Epithelial cell of prostate (primary cell): ENCODE data around the gene IRAK4.
"Not testable (repeated sequence)": the region's sequence is repeated elsewhere in the genome, so short reads cannot be mapped to it uniquely, and the experiment has no call there.

Experiments used
- DNase-seq: peaks from one replicate; pipeline ENCODE4 v3.0.0-alpha.2; 2011; ENCODE audit warnings: low read depth, low spot score
- H3K27ac ChIP-seq: fragments of 450-650 bp; 2 replicates; pipeline ENCODE4 v1.5.1; 2017; ENCODE audit warnings: mild to moderate bottlenecking

The IRAK4 gene

DNA sequence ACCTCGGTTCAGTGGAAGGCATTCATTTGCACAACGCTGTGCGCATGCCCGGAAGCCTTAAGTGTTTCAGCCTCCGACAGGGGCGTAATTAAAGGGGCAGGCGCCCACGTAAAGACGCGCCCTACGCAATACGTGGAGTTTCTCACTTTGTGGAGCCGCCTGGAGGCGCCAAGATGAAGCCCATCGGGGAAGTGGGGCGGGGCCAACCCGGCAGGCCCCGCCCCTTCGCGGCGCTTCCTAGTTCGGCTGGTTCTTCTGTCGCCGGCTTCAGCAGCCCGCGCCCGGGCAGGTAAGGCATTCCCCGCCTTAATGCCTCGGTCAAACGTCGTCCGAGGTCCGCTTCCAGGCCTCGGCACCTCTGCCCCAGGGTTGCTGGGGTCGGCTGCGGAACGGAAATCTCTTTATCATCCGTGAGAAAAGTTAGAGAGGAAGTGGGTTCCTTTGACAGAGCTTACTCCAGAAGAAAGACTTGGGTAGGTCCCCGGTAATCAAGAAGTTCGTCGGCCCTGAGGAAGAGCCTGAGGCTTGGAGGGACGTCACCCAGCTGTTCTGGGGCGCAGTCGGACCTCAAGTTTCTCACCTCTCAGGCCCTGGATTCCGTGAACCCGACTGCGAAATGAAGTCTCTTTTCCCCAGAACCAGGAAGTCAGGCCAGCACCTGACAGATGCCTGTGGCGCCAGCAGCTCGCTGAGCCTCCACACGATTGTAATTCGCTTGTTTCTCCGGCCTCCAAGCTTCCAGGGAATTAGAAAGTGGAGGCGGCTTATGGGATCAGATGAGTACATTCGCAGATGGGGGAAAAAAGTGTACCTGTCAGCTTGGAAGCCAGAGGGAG lies at the start of gene IRAK4, which contains the start of gene PUS7L:
Gene IRAK4, plus strand, starts transcription at position 224 of the 836 bp plus-strand sequence. CDS start 9,161 bp downstream, outside the sequence.
Gene PUS7L, minus strand, starts transcription at position 63 of the 836 bp plus-strand sequence. CDS start 3,545 bp downstream, outside the sequence.
- peak; percentile 78 for DNase-seq
- H3K27ac ChIP-seq: peak within 1 kb of the TSS; percentile 91

DNA sequence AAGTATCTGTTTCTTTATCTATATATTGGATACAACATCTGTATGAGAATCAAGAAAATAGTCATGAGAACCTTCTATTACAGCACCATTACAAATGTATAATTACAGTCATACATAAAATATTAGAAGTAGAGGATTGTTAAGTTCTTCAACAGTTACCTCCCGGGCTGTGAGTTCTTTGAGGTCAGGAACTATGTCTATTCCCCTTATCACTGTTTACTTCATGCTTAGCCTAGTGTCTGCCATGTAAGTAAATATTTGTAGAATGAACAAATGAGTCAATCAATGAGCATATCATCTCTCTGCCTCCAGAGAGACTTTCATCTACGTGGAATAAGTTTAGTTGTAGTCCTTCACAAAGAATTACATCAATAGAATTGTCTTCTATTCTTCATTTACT lies 47.4 kb upstream of the IRAK4 start:
- no peak for DNase-seq
- no peak overlapping the region for H3K27ac ChIP-seq

DNA sequence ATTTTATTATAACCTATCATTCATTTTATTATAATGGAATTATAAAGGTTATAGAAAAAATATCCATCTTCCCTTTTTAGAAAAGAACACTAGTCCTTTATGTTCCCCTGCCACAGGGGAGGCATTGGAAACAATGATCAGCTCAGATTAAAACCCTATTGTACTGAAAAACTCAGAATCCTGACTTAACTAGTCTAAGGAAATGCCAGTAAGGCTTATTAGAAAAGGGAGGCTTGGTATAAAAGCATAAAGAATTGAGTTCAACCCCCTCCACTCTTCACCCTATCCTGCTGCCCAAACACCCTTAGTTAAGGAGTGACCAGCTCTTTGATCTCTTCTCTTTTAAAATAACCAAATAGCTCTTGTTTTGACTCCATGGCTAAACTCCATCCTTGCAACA lies 36.1 kb upstream of the IRAK4 start:
- DNase-seq: no peak
- H3K27ac ChIP-seq: no peak overlapping the region

DNA sequence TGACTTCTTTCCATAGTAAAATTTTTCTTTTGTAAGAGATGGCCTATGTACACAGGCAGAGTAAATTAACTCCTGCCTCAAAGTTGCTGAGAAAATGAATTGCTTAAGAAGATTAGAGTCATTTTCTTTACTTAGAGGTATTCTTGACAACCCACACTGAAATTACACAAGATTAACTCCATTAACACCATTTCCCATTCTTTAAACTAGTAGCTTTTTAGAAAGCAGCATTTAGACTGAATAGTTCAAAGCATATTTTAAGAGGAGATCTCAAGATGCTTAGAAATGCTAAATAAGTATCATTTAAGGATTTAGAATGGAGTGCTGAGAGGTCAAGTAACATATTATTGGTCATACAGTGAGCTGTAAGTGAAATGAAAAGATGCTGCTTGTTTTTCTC lies 35.6 kb upstream of the IRAK4 start:
- no peak for DNase-seq
- H3K27ac ChIP-seq: no peak overlapping the region

DNA sequence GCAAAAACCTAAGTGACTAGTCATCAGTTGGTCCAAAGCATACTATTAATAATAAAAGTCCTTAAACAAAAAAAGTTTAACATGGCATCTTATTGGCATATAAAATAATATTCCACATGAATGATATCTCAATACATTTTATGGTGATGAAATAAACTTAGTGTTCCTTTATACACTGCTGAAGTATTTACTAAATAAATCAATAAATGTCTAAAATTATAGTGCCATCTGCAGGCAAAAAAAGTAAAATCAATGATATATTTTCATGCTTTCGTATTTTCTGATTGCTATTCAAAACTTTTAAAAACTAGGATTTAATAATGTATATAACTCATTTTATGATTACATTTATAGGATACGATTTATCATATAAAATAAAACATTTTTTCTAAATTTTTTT lies 30.6 kb upstream of the IRAK4 start:
- DNase-seq: no peak
- H3K27ac ChIP-seq: no peak overlapping the region

DNA sequence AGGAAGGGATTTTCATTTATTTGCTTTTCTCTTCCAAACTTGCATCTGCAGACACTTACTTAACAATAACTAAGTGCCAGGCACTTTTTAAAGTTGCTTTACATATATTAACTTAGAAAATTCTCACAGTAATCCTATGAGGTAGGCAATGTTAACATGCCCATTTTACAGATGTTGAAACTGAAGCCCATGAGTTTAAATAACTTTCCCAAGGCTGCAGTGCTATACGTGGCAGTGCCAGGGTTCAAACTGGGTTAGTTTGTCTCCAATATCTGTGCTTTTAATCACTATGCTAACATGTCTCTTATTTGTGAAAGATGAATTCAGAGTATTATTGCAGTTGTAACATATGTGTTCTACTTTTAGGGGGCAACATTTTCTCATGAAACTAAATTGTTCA lies 30.1 kb upstream of the IRAK4 start:
- no peak for DNase-seq
- no peak overlapping the region for H3K27ac ChIP-seq

DNA sequence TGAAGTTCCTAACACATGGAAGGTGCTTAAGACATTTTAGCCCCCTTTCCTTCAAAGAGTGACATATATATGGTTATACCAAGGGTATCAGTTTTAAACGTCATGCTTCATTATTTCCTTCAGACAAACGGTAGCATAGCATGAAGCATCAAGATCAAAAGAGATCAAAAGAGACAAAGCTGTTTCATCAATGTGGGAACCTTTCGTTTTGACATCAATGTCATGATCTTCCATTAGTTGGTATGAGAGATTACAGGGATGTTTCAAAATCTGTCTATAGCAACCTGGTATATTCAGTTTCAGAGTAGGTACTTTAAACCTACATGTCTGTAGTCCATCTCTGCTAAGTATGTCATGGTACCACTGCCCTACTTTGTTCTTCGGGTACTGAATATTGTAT lies 28.5 kb upstream of the IRAK4 start:
- no peak for DNase-seq
- no peak overlapping the region for H3K27ac ChIP-seq

DNA sequence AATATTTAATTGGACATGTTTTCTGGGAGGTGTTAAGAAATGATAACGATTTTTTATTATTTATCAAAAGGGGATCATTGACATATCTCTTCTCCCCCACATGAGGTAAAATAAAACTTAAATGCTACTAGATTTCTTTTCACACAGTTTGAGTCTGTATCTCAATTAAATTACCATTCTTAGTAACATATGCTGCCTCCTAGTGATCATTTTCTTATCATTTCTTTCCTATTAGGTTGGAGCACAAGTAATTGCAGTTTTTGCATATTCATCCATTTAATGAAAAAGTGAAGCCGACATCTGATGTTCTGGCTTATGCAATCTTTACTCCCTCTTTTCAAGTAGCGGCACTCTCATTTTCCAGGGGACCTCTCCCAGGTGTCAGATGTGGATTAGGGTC lies 25.1 kb upstream of the IRAK4 start:
- no peak overlapping the region for H3K27ac ChIP-seq
- no peak for DNase-seq

DNA sequence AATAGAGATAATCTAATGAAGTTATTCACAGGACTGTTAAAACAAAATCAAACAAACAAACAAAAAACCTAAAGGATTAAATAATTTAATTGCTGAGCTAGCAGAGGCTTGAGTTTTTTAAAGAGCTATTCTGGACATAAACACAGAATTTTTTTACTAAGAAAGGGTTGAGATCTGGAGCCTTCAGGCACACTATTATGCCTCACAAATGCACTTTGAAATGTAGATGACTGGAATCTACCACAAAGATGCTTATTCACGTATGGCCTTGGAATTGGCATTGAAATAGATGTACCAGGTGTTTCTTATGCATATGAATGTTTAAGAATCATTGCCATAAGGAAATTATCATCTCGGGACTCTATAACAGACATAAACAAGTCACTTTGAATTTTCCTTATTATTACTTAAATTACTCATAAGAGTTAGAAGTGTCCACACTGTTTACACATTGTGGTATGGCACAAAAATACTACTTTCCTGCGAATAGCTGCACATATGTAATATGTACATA lies 21.8 kb upstream of the IRAK4 start:
- DNase-seq: no peak
- H3K27ac ChIP-seq: no peak overlapping the region

DNA sequence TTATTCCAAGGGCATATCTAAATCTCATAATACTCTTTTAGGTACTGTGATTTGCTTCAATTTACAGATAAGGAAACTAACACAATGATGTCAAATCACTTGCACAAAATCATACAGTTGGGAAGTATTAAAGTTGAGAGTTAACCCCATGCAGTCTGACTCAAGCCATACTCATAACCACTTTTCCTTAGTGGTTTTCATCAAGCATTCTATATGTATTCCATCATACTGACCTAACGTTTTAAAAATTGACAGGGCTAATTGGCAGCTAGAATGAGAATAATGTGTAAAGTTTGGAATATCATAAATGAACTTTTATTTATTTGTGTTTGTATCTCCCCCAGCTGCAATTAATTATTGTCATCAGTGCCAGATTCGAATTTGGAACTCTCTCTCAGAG lies 21.1 kb upstream of the IRAK4 start:
- DNase-seq: no peak
- no peak overlapping the region for H3K27ac ChIP-seq

DNA sequence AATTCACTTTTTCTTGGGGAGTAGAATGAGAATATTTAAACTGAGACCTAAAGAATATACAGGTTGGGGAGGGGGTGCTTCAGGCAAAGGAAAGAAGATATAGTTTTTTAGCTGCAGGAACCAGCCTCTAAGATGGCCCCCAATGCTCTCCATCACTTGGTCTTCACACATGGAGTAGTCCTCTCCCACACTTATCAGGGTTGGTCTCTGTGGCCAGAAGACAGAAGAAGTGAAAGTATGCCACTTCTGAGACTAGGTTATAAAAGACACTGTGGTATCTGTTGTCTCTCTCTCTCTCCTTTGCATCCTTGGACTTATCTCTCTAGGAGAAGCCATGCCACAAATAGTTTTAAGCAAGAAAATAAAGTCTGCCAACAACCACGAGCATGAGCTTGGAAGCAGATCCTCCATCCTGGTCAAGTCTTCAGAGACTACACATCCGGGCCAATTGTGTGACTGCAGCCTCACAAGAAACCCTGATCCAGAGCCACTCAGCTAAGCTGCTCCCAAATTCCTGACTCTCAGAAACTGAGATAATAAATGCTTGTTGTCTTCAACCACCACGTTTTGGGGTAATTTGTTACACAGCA lies 18.1 kb upstream of the IRAK4 start:
- DNase-seq: no peak
- H3K27ac ChIP-seq: no peak overlapping the region

DNA sequence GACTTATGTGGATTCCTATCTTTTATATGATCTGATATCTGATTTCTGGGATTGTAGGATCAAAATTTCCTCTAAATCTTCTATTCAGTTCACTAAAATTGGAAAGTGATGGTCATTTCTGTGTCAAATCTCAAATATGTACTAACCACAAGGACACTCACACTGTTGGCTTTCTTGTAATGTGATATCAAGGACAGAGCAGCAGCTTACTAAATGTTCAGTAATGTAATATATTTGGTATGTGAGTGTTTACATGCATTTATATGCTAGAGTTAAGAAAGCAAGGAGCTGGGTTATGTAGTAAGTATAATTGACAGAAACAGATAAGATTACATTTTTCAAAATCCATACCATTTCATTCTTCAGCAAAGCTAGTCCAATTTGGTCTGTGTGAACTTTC lies 16.6 kb upstream of the IRAK4 start:
- DNase-seq: no peak
- no peak overlapping the region for H3K27ac ChIP-seq

DNA sequence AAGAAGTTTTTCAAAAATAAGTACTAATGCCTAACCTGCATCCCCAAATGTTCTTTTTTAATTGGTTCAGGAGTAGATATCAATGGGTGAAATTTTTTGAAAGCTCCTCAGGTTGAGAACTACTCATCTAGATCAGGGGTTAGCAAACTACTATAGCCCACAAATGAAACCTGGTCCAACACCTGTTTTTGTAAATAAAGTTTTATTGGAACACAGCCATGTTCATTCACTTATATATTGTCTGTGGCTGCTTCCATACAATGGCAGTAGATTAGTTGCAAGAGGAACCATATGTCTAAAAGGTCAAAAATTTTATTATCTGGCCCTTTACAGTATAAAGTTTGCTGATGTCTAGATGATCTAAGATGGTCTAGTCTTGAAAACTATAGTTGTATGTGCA lies 13.9 kb upstream of the IRAK4 start:
- DNase-seq: no peak
- no peak overlapping the region for H3K27ac ChIP-seq

DNA sequence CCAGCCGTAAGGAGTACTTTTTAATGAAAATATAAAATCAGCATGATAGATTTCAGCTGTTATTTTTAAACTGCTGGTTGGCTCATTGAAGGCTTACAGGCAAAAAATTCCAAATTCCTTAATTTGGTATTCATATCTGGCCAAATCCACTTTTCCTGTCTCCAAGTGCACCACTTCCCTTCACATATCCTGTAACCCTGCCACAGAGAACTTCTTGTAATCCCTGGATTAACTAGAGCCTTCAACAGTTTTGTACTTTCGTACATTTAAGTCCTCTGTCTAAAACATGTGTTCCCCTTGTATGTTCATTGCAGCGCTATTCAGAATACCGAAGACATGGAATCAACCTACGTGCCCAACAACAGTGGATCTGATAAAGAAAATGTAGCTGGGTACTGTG lies 9.7 kb upstream of the IRAK4 start:
- DNase-seq: no peak
- no peak overlapping the region for H3K27ac ChIP-seq

DNA sequence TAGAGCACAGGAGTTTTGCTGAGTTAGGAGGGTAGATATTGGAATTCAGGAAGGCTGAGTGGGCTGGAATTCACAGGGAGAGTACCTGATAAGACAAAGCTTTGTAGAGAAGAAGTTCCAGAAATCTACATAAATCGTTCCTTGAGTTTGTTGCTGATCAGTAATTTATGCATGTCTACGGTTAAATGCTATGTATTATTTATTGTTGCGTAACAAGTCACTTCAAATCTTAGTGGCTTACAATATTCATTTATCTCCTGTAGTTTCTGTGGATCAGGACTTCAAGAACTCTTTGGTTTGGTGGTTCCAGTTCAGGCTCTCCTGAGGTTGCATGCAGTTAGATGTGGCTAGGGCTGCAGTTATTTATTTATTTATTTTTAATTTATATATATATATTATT lies 7.9 kb upstream of the IRAK4 start:
- no peak for DNase-seq

DNA sequence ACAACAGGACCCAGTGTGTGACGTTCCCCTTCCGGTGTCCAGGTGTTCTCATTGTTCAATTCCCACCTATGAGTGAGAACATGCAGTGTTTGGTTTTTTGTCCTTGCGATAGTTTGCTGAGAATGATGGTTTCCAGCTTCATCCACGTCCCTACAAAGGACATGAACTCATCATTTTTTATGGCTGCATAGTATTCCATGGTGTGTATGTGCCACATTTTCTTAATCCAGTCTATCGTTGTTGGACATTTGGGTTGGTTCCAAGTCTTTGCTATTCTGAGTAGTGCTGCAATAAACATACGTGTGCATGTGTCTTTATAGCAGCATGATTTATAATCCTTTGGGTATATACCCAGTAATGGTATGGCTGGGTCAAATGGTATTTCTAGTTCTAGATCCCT lies 7.4 kb upstream of the IRAK4 start:
- not testable (repeated sequence) for DNase-seq

More for the DNA sequence above, 7.9 kb upstream of the IRAK4 start:
- no peak overlapping the region for H3K27ac ChIP-seq

DNA sequence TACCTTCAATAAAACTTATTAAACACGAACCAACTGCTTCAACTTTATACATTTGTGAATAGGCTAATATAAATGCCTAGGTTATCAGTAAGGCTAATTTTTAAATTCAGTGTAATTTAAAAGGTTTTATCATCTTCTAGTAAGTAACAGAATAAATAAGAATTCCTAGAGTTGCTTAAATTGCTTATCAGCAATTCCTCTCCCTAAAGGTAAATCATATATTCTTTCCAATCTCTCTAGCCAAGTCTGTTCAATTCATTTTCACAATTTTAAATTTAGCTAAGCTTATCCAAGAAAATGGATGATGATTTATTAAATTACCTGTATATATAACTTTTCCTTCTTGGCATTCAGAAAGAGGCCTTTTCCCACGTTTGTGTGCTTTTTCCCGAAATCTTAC lies 4.7 kb upstream of the IRAK4 start:
- no peak overlapping the region for H3K27ac ChIP-seq
- DNase-seq: no peak

More for the DNA sequence above, 7.4 kb upstream of the IRAK4 start:
- H3K27ac ChIP-seq: not testable (repeated sequence)

DNA sequence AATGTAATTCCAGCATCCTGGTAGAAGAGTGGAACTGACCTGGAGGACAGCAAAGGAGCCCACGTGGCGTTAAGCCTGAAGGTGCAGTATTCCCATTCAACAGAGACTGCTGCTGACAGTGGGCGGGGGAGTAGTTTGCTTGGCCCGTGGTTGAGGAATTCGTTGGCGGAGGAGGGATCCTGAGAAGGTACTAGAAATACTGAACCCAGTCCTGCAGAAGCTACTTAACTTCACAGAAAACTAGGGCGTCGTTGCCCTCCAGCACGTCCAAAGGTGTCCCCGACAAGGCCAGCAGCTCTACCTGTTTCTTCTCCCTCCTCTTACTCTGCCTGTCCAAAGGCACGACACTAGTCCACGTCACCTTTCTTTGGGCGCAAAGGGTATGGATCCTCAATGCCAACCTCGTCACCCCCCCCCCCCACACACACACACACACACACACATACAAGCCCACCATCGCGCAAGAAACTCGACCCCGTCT lies 464 bp upstream of the IRAK4 start:
- DNase-seq: no peak
- peak overlapping the region; percentile 91 for H3K27ac ChIP-seq

DNA sequence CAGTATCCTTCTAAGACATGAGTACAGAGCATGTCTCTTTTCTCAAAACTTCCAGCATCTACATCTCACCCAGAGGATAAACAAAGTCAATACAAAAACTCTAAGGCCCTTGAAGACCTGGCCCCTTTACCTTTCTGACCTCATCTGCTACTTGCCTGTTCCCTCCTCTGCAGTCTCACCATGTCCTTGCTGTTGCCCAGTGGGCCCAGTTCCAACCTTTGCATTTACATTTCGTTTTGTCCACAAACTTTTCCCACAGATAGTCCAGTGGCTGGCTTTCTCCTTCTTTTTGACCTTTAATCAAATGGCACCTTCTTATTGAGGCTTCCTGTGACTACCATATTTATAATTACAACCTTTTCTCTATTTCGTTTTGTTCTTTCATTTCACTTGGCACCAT lies 1.6 kb downstream of the IRAK4 start:
- no peak overlapping the region for H3K27ac ChIP-seq
- no peak for DNase-seq

DNA sequence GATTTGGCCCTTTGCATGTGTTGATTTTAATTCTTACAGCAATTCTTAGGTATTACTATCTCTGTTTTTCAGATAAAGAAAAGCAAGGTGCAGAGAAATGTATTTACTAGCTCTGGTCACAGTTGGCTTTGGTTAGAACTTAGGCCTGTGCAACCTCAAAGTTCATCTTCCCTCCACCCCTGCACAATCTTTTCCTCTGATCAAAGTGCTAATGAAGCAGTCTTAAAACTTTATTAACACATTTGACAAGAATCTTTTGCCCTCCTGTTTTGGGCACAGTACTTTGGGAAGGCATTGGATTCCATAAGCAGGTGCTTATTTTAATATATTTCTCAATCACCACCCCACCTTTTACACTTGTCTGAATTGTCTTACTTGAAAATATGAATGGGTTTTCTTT lies 2.7 kb downstream of the IRAK4 start:
- peak overlapping the region; percentile 43 for H3K27ac ChIP-seq
- DNase-seq: no peak

DNA sequence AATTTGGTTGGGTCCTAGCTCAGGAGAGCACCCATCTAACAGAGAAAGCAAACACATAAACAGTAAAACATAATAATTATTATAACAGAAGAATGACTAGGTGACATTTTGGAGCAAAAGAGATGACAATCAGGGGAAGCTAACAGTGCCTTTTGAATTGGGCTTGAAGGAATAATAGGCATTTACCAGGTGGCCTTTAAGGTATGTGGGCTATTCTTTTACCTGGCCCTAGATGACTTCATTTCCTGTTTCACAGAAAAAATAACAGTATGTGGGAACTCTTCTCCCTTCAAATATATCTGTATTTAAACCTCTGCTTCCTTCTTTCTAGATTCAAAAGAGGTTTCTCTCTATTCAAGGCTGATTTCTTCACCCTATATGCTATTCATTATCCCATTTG lies 3.8 kb downstream of the IRAK4 start:
- H3K27ac ChIP-seq: peak overlapping the region; percentile 43
- DNase-seq: no peak
